Measurements from ENCODE around the gene COL15A1. TPM values are rescaled to one million over a fixed set of nuclear protein-coding genes. Genes with fewer than 3 reads are reported as not detected.

The COL15A1 gene
- total RNA-seq, 2 experiments from 2014 or later: 0.06 TPM; not detected in 1

- H3K4me1 Mint-ChIP-seq: peaks cover 36% of the 10 kb centered on the region
- no peaks in the 10 kb centered on the region for H3K36me3 Mint-ChIP-seq
- H3K9me3 Mint-ChIP-seq: no peaks in the 10 kb centered on the region
Measured at GRCh38 chr9:99075246-99075912, 131.7 kb downstream of the COL15A1 start.

GRCh38 chr9:99076030-99076429 is 132.3 kb downstream of the COL15A1 start:
- H3K36me3 Mint-ChIP-seq: no peaks in the 10 kb centered on the region
- H3K4me3 Mint-ChIP-seq: no peak overlapping the region
- H3K27me3 Mint-ChIP-seq: no peaks in the 10 kb centered on the region
- DNase-seq: no peak
- H3K4me1 Mint-ChIP-seq: peaks cover 29% of the 10 kb centered on the region
- no peaks in the 10 kb centered on the region for H3K9me3 Mint-ChIP-seq
- no peak overlapping the region for H3K27ac Mint-ChIP-seq

More at GRCh38 chr9:99075246-99075912, 131.7 kb downstream of the COL15A1 start:
- DNase-seq: no peak
- no peak overlapping the region for H3K27ac Mint-ChIP-seq
- no peaks in the 10 kb centered on the region for H3K27me3 Mint-ChIP-seq
- H3K4me3 Mint-ChIP-seq: no peak overlapping the region

GRCh38 chr9:99076483-99077171 is 132.9 kb downstream of the COL15A1 start:
- peak; percentile 24 for DNase-seq
- Mint-ChIP-seq H3K36me3 (no peaks in the 10 kb centered on the region), H3K27me3 (no peaks in the 10 kb centered on the region), H3K9me3 (no peaks in the 10 kb centered on the region), H3K4me3 (peak overlapping the region; percentile 9), H3K4me1 (peaks cover 24% of the 10 kb centered on the region), H3K27ac (peak overlapping the region; percentile 81)

GRCh38 chr9:99078717-99079116 is 135.0 kb downstream of the COL15A1 start:
- no peaks in the 10 kb centered on the region for H3K36me3 Mint-ChIP-seq
- peaks cover 24% of the 10 kb centered on the region for H3K4me1 Mint-ChIP-seq
- H3K4me3 Mint-ChIP-seq: no peak overlapping the region
- H3K9me3 Mint-ChIP-seq: no peaks in the 10 kb centered on the region
- no peak for DNase-seq
- no peak overlapping the region for H3K27ac Mint-ChIP-seq
- H3K27me3 Mint-ChIP-seq: no peaks in the 10 kb centered on the region

GRCh38 chr9:99079542-99079941 is 135.8 kb downstream of the COL15A1 start:
- Mint-ChIP-seq H3K36me3 (no peaks in the 10 kb centered on the region), H3K27me3 (no peaks in the 10 kb centered on the region), H3K9me3 (no peaks in the 10 kb centered on the region), H3K4me3 (no peak overlapping the region), H3K27ac (no peak overlapping the region), H3K4me1 (peaks cover 24% of the 10 kb centered on the region)
- DNase-seq: no peak

GRCh38 chr9:99083051-99083450 is 139.3 kb downstream of the COL15A1 start:
- H3K27me3 Mint-ChIP-seq: no peaks in the 10 kb centered on the region
- H3K4me1 Mint-ChIP-seq: peaks cover 13% of the 10 kb centered on the region
- no peak overlapping the region for H3K27ac Mint-ChIP-seq
- H3K36me3 Mint-ChIP-seq: no peaks in the 10 kb centered on the region
- no peaks in the 10 kb centered on the region for H3K9me3 Mint-ChIP-seq
- DNase-seq: no peak
- no peak overlapping the region for H3K4me3 Mint-ChIP-seq

GRCh38 chr9:99085949-99086948 is 142.5 kb downstream of the COL15A1 start:
- Mint-ChIP-seq H3K27me3 (no peaks in the 10 kb centered on the region), H3K9me3 (peaks cover 1% of the 10 kb centered on the region), H3K4me3 (no peak overlapping the region), H3K36me3 (no peaks in the 10 kb centered on the region), H3K27ac (no peak overlapping the region), H3K4me1 (peaks cover 15% of the 10 kb centered on the region)
- no peak for DNase-seq

GRCh38 chr9:99087462-99087861 is 143.8 kb downstream of the COL15A1 start:
- no peak overlapping the region for H3K4me3 Mint-ChIP-seq
- H3K9me3 Mint-ChIP-seq: peaks cover 1% of the 10 kb centered on the region
- H3K36me3 Mint-ChIP-seq: no peaks in the 10 kb centered on the region
- H3K4me1 Mint-ChIP-seq: peaks cover 23% of the 10 kb centered on the region
- no peak for DNase-seq
- no peaks in the 10 kb centered on the region for H3K27me3 Mint-ChIP-seq
- H3K27ac Mint-ChIP-seq: no peak overlapping the region

GRCh38 chr9:99090336-99091130 is 146.8 kb downstream of the COL15A1 start:
- Mint-ChIP-seq H3K9me3 (peaks cover 1% of the 10 kb centered on the region), H3K27ac (no peak overlapping the region), H3K4me1 (peaks cover 31% of the 10 kb centered on the region), H3K36me3 (peaks cover 3% of the 10 kb centered on the region), H3K27me3 (peaks cover 4% of the 10 kb centered on the region), H3K4me3 (no peak overlapping the region)
- no peak for DNase-seq

- peaks cover 4% of the 10 kb centered on the region for H3K27me3 Mint-ChIP-seq
- H3K27ac Mint-ChIP-seq: peak overlapping the region; percentile 95
- peak; percentile 49 for DNase-seq
- peaks cover 24% of the 10 kb centered on the region for H3K4me1 Mint-ChIP-seq
- H3K4me3 Mint-ChIP-seq: peak overlapping the region; percentile 59
- peaks cover 3% of the 10 kb centered on the region for H3K36me3 Mint-ChIP-seq
- H3K9me3 Mint-ChIP-seq: peaks cover 1% of the 10 kb centered on the region
Measured at GRCh38 chr9:99092643-99093491, 149.2 kb downstream of the COL15A1 start.

- DNase-seq: peak; percentile 42
- Mint-ChIP-seq H3K4me3 (no peak overlapping the region), H3K27ac (peak overlapping the region; percentile 95), H3K36me3 (peaks cover 3% of the 10 kb centered on the region), H3K4me1 (peaks cover 24% of the 10 kb centered on the region), H3K27me3 (peaks cover 4% of the 10 kb centered on the region), H3K9me3 (peaks cover 1% of the 10 kb centered on the region)
Measured at GRCh38 chr9:99093492-99093791, 149.7 kb downstream of the COL15A1 start.

GRCh38 chr9:99095565-99095964 is 151.9 kb downstream of the COL15A1 start:
- Mint-ChIP-seq H3K4me1 (peaks cover 21% of the 10 kb centered on the region), H3K36me3 (peaks cover 5% of the 10 kb centered on the region), H3K27ac (no peak overlapping the region), H3K27me3 (peaks cover 4% of the 10 kb centered on the region), H3K9me3 (peaks cover 7% of the 10 kb centered on the region), H3K4me3 (no peak overlapping the region)
- DNase-seq: no peak

- Mint-ChIP-seq H3K9me3 (peaks cover 7% of the 10 kb centered on the region), H3K27me3 (peaks cover 4% of the 10 kb centered on the region), H3K4me3 (no peak overlapping the region), H3K27ac (no peak overlapping the region), H3K4me1 (peaks cover 19% of the 10 kb centered on the region), H3K36me3 (peaks cover 5% of the 10 kb centered on the region)
- DNase-seq: no peak
Measured at GRCh38 chr9:99096409-99096808, 152.7 kb downstream of the COL15A1 start.
